Limb (tissue), 2 donors: ENCODE measurements around the gene CSNK1E.

Experiments
- DNase-seq, 2 donors: peaks; one replicate each; pipeline ENCODE4 v3.0.0-alpha.2; 2016; ENCODE audit errors: extremely low spot score in 2 of 2

CSNK1E gene

DNA sequence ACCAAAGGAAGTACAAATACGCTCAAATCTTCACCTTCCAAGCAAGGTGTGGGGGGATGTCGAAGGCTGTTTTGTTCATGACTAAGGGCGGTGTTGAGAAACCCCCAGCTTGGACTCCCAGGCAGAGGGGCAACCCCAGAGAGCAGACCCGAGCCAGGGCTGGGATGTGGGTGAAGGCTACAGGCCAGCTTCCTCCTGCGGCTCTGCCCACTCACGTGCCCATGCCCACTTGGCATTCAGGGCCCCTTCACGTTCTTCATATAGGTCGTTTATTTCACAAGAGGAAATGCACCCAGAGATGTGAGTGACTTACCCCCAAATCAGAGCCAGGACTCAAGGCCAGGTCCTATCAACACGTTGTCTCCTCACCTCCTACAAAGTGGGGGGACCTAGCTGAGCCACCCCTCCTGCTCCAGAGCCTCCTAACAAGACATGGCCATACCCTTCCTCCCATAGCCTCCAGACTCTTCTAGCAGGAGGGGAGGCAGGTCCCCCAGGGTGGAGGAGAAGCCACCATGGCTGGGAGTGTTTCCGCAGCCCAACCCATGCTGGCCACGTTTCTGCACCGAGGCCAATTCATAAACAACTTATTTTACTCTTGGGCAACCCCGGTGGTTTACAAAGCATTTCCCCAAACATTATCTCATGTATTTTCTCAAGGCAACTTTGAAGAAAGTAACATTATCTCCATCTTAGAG, 66.4 kb downstream of the CSNK1E start:
- DNase-seq, result no peak

DNA sequence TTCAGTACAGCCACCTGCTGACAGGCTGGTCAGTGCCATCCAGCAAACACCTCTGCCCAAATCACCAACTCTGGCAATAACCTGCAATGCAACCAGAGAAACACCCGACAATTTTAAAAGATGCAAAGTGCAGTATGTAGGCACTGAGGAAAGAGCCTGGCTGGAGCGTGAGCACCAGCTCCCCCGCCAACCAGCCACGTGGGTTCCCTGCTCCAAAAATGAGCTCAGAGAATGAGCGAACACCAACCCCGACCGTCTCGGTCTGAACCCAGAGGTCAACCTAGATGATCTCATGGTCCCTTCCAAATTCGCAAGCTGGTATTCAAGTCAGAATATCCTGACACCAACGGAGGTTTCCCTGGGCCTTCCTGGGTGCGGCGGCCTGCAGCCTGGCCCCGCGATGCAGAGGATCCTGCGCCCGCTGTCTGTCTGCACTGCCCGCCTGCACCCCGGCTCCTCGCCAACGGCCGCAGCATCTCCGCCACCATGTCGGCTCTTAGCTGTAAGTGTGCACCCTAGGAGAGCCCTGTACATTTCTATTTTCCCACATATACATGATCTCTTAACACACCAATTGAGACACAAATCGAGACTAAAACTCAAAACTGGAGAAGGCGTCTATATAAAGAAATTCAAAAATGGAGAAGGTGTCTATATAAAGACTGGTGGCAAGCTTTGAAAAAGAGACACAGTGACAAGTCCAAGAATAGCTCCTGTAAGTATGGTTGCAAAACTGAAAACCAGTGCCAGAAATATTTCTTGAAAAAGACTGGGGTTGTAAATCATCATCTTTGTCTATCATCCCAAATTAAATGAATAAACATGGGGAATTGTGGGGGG, 67.2 kb downstream of the CSNK1E start:
- no peak for DNase-seq

DNA sequence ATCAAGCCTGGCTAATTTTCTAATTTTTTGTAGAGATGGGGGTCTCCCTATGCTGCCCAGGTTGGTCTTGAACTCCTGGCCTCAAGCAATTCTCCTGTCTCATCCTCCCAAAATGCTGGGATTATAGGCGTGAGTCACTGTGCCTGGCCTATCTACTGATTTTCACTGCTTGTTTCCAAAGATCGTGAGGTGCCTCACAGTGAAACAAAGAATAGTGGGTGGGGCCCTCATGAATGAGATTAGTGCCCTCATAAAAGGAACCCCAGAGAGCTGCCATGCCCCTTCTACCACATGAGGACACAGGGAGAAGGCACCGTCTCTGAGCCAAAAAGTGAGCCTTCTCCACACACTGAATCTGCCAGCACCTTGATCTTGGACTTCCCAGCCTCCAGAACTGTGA, 67.9 kb downstream of the CSNK1E start:
- no peak for DNase-seq

DNA sequence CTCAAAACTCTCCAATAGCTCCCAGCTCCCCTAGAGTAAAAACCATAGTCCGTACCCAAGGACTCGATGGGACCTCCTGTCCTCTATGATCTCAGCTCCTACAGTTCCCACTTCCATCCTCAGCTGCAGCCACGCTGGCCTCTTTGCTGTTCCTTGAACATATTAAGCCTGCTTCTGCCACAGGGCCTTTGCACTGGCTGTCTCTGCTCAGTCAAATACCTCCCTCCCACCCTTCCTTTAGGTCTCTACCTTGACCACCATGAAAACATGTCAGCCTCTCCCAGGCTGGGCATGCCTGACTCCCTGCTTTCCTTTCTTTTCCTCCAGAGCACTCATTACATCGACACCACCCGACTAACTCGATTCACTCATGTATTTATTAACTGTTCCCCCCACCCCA, 69.0 kb downstream of the CSNK1E start:
- no peak for DNase-seq

- DNase-seq, result no peak
These were observed 69.5 kb downstream of the CSNK1E start for GRCh38 chr22:38247713-38248112.

DNA sequence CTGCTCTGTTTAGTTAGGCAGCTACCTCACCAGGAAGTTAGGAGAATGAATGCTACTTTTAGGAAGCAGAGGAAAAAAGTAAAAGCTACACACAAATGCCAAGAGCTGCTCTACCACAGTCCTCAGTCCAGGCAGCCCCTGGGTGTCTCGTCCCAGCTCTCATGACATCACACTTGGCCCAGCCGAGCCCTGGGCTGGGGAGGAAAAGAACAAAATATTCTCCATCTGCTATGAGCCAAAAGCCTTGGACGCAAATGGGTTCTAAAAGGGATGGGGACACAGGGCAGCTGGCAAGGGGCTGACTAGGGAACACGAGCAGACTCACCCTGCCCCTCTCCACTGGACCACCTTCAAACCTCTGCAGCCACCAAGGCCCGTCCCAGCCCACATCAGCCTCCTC, 70.5 kb downstream of the CSNK1E start:
- no peak for DNase-seq

DNA sequence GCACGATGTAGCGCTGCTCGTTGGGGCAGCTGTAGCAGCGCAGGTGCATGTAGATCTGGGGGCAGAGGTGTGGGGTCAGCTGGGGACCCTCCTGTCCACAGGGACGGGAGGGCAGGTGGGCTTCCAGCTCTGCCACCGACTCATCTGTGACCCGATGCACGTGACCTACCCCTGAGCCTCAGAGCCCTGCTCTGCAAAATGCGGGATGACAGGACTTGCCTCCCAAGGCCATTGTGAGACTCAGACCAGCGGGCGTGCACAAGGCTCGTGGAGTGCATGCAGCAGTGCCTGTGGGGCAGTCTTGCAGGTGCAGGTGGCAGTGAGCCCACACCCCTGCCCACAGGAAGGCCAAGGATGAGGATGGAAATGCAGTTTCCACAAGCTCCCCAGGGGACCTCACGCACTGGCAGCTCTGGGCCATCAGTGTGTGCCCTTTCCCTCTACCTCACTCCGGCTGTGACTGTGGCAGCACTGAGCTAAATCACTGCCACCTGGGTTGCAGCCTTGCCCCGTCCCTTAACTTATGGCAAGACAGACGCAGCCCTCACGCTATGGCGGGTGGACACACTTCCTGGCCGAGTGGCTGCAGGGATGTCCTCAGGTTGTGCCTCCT, 71.1 kb downstream of the CSNK1E start:
- DNase-seq, result no peak

DNA sequence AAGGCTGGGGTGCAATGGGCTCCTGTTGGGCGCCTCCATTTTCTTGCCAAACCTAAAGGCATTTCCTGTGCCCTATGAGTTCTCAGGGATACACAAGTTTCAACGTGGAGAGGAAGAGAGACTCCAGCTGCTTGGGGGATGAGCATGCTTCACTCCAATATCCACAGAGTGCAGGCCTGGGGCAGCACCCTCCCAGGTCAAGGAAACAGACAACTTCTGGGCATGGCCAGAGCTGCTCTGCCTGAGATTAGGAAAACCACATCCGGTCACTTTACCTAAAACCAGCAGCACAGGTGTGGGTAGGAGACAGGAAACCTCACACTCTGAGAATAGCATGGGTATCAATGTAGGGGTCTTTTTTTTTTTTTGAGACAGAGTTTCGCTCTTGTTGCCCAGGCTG, 73.1 kb downstream of the CSNK1E start:
- no peak for DNase-seq

DNA sequence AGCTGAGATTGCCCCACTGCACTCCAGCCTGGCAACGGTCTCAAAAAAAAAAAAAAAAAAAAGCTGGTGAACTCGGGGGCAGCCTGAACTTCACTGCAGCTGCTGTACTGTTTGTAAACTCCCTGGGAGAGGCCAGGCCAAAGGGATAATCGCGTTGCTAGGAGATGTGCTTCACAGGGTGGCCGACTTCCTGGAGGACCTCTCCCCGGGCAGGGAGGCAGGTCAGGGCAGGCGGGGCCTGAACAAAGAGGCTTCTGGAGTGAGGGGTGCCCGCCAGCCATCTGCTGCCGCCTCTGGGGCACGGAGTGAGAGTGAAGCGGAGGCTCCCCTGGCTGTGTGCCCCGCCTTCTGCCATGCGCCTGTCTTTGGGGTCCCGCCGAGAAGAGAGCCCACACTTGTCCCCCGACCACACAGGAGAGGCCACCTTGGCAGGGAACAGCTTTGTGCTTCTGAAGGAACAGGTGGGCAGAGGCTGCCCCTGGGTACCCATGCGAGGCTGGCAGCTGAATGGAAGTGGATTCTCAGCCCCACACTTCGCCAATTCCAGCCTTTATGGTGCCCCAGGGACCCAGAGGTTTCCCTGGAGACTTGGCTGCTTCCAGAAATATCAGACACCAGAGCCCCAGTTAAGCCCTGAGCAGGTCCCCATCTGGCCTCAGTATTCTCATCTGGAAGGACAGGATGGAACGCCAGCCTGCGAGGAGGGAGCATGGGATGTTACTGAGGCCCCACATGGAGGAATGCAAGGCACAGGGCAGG, 74.0 kb downstream of the CSNK1E start:
- DNase-seq, result peak; percentile 64 to 68

DNA sequence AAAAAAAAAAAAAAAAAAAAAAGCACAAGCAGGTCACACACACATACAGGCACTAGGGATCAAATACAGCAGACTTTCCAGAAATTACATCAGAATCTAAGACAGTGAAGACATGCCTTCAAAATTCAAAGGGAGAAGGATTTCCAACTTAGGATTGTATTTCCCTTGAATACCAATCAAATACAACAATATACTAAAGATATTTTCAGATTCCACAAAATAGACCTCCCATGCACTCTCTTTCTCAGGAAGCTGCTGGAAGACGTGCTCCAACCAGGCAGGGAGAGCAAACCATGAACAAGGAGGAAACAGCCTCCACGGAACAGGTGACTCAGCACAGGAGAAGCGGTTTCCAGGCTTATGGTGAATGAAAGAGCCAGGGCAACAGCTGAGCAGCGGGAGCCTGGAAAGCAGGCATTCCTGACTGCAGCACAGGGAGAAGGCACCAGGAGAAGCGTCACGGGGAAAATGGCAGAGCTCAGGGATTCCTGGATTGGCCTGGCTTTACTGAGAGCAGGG, 76.4 kb downstream of the CSNK1E start:
- peak in 1 of 2 donors; percentile 64 for DNase-seq
